GM18868 (cell line): ENCODE measurements around the gene SLC6A3.
"Not testable (repeated sequence)": the region's sequence is repeated elsewhere in the genome, so short reads cannot be mapped to it uniquely, and the experiment has no call there.

Experiments
- ATAC-seq: cut with Tn5 transposase; IDR thresholded peaks from one replicate; pipeline ENCODE4 v1.9.1; 2021; ENCODE audit warnings: mild to moderate bottlenecking, moderate library complexity; ENCODE audit not compliant: unreplicated experiment

SLC6A3 gene

GRCh38 chr5:1422522-1422921 is 22.7 kb downstream of the SLC6A3 start:
- not testable (repeated sequence) for ATAC-seq

DNA sequence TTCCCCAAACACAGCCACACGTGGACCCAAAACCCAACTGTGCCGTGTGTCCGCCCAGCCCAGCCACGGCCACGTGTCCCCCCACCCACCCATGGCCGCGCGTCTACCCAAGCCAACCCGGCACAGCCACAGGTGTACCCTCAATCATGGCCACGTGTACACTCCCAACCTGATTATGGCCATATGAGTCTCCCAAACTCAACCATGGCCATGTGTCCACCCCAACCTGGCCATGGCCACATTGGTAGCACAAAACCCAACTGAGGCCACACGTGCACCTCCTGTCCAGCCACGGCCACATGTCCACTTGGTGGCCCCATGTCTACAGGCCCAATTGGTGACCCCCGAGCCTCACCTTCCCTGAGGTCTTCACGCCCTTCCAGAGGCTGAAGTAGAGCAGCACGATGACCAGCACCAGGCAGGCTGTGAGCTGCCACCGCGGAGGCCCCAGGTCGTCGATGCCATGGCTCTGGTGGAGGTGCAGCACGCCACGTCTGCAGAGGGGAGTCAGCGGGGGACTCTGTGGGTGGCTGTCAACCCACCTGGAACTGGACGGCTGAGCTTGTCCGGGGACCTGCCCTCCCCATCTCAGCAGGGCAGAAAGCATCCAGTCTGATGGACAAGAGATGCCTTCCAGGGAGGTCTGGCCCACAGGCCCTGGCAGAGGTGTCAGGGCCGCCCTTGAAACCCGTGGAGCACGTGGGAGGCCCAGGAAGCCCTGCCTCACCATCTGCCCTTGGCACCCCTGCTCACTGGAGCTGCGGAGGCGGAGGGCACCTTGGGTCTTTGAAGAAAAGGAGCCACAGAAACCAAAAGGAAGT is 23.5 kb downstream of the SLC6A3 start:
- no peak for ATAC-seq

DNA sequence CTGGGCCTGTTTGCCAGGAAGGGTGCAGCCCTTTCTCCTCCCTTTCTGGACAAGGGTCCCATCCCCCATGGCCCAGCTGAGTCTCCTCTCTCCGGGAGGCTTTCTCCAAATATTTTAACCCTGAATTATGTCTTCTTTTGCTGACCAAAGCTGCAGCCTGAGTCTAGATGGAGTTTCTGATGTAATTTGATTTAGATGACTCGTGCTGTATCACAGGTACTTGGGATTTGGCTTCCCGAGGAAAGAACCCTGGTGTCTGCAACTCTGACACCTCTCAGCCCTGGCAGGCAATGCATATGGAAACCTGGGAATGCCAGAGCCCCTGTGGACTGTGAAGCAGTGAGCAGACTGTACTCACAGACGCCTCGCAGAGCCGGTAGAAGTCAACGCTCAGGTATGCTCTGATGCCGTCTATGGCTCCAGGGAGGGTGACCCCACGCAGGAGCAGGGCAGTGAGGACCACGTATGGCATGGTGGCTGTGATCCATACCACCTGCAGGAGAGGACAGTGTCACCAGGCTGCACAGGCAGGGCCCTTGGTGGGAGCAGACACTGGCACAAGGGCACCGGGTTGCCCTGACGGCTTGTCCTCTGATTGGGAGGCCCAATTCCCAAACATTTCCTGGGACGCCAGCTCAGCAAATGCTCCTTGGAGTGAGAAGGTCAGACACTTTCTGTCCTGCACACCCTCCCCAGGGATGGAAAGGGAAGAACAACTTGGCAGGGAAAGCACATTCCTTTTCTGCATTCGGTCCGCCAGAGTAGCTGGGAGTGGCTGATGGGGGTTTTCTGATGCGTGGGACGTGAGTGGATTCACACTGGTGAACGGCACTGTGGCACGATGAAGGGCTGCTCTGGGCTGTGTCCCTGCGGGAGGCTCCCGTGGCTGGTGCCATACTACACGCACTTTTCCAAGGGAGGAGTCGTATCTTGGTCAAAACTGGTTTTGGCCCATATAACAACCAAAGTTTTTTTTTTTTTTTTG is 24.7 kb downstream of the SLC6A3 start:
- ATAC-seq: no peak

DNA sequence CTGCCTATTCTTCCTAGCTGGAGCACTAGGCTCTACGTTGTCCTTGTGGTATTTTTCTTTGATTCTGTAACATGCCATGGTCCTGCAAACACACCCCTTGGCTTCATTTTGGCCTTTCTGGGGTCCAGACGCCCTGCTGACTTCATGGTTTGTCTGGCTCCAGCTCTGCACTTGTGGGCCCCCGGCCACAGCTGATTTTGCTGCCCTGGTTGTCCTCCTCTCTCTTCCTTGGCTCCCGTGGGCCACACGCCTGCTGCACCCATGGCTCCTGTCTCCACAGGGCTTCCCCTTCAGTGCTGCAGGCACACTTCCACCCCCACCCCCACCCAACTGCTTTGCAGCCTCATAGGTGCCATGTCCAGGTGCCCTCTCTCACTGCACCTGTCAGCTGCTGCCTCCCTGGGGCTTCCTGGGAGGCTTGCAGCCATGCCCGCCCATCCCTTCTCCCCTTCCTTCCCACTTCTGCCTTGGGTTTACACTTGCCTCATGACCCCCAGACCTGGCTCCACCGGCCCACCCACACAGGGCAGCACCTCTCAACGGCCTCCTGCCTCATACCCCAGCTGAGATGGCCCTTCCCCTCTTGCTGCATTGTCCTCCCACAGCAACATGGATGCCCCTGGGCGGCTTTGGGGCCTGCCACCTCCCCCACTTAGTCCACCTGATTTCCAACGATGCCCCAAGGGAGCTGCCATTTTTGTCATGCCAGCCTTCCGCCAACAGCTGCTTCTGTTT is 25.6 kb downstream of the SLC6A3 start:
- ATAC-seq: no peak

DNA sequence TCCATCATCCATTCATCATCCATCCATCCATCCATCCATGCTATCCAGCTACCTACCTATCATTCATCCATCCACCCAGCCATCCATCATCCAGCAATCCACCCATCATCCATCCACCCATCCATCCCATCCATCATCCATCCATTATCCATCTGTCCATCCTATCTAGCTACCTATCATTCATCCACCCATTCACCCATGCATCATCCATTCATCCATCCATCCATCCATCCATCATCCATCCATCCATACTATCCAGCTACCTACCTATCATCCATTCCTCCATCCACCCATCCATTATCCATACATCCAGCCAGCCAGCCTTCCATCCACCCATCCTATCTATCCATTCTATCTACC is 26.3 kb downstream of the SLC6A3 start:
- ATAC-seq: no peak

DNA sequence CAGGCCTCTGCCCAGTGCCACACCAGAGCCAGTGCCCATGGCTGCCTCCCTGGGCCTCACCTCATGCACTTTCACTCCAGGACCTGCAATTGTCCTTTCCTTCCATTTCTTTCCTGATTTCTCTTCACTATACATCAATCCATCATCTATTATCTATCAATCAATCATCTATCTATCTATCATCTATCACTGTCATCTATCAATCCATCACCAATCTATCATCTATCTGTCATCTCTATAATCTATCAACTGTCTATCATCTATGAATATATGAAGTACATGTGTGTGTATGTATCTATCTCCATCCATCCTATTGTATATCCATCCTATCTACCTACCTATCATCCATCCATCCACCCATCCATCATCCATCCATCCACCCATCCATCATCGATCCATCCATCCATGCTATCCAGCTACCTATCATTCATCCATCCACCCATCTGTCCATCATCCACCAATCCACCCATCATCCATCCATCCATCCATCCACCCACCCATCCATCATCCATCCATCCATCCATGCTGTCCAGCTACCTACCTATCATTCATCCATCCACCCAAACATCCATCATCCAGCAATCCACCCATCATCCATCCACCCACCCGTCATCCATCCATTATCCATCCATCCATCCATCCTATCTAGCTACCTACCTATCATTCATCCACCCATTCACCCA is 26.9 kb downstream of the SLC6A3 start:
- no peak for ATAC-seq

DNA sequence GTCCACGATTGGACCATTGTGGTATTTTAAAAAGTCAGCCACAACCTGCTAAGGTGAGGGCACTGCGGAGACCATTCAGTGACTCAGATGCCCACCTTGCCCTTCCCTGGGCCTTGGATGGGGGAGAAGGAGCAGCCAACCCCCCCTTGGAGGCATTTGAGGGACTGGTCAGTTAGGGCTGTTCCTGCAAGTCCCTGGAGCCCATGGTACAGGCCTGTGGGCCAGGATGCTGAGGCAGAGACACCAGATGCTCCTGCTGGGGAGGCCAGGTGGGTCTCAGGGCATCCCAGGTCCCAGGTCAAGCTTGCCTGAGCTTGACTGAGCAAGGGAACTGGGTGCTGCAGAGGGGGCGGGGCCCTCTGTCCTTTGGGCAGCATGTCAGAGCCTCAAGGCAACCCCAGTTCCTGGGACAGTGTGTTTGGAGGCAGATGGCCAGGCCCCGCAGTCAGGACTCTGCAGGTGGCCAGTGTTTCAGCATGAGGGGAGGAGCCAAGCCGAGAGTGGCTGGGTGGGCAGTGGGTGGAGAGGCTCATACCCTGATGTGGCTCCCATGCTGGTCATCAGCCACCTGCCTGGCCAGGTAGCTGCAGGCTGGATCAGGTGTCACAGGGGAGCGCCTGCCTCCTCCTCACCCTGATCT is 27.5 kb downstream of the SLC6A3 start:
- ATAC-seq: no peak

DNA sequence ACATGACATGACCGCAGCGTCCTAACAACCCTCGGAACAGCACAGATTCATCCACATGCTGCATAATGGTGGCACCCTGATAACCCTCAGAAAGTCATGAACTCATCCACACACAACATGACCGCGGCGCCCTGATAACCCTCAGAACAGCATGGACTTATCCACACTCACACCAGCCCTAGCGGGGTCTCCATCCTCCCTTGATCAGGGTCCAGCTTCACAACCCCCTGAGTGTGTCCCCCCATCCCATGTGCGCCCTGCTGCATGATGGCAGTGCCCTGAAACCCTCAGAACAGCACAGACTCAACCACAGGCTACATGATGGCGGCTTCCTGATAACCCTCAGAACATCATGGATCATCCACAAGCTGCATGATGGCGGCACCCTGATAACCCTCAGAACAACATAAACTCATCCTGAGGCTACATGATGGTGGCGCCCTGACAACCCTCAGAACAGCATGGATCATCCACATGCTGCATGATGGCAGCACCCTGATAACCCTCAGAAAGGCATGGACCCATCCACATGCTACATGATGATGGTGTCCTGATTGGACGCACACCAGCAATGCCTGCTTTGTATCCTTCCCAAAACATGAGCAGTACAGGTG is 28.3 kb downstream of the SLC6A3 start:
- ATAC-seq: no peak

GRCh38 chr5:1415626-1416360 is 29.4 kb downstream of the SLC6A3 start:
- no peak for ATAC-seq

DNA sequence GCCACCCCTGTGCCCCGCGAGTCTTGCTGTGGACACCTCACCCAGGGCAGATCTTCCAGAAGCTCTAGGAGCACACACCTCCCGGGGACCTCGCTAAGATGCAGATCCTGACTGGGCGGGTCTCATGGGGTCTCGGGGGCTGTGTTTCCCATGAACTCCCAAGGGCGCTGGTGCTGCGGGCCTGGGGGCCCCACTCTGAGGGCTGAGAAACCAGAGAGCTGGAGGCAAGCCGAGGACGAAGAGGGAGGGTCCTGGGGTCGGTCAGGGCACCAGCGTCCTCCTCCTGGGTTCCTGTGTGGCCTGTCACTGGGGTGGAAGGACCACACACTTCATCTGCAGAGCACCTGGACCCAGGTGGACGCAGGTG is 30.2 kb downstream of the SLC6A3 start:
- no peak for ATAC-seq

GRCh38 chr5:1414311-1415058 is 30.8 kb downstream of the SLC6A3 start:
- no peak for ATAC-seq

- no peak for ATAC-seq
These were observed 31.5 kb downstream of the SLC6A3 start for GRCh38 chr5:1413611-1414241.

- ATAC-seq: no peak
These were observed 32.0 kb downstream of the SLC6A3 start for GRCh38 chr5:1413211-1413610.

DNA sequence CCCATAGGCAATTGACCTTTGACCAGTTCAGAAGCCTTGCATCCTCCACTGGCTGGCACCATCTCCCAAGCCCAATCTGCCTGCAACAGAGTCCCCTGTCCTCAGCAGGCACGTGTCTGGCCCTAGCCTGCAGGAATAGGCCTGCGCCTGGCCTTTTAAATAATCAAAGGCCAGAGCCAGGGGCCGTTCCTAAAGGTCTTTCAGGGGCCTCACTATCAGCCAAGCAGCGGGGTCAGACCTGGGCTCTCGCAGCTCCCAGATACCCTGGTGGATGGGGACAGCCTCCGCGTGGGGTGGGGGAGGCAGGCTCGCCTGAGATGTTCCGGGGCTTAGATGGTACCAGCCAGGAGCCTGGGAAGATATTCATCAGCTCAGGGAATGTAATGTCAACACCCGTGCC is 32.6 kb downstream of the SLC6A3 start:
- ATAC-seq: no peak

GRCh38 chr5:1412163-1412562 is 33.1 kb downstream of the SLC6A3 start:
- ATAC-seq: no peak

- ATAC-seq: no peak
These were observed 34.1 kb downstream of the SLC6A3 start for GRCh38 chr5:1411099-1411498.

DNA sequence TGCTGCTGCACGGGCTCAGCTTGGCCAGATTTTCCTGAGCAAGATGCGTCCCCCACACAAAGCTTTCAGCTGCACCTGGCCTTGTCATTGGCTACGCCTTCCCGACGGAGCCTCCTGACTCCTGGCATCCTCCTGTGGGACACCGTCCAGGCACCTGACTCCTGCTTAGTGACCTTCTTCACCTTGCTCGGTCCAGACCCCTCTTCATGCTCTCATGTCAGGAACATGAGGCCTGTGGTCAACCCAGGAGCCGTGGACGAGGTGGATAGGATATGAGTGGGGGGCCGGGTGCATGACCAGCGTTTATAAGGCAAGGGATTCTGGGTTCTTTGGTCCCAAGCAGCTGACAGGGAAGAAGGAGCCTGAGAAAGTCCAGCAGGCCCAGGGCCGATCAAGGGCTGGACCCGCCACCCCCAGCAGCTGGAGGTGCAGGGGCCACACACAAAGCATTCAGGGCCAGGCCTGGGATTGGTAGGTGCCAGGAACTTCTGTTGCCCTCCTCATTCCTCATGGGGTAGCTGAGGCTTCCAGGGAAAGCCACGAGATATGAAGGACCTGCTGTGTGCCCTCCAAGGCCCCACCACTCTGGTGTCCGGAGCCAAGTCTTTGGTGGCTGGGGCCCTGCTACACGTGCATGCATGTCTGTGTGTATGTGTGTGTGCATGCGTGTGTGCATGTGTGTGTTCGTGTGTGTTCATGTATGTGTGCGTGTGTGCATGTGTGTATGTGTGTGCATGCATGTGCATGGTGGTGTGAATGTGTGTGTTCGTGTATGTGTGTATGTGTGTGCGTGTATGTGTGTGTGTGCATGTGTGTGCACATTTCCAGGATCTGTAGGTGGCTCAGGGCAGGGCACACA is 34.9 kb downstream of the SLC6A3 start:
- no peak for ATAC-seq
